ENCODE results near the gene ACTR2.

ACTR2 gene

DNA sequence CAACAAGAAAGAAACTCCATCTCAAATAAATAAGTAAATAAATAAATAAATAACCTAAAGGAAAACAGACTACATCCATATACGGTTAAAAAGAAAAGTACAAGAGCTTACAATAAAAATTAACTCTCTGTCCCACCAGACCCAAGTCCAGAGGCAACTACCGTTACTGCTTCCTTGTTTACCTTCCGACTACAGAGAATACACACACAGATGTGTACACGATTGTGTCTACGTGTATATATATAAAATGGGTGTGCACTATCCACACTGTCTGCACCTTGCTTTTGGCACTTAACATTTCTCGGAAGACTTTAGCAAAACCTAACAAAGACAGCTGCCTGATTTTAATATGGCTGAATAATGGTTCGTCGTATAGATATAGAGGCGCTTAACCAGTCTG lies 69.9 kb downstream of the ACTR2 start:
- peaks cover 17 to 42% (median 33%) of the 10 kb centered on the region in 4 experiments for H3K4me1 ChIP-seq (ENCODE audit: control extremely low read depth in 1 of 4, control insufficient read depth in 4 of 4, insufficient read depth in 4 of 4, low read length in 3 of 4)
- WGBS (ENCODE audit: insufficient coverage): 100% methylated on average over 4 of the region's 9 CpGs
- no peak overlapping the region for H3K27ac ChIP-seq (ENCODE audit: insufficient read depth in 1 of 2, low read depth in 1 of 2, low read length in 2 of 2, poor library complexity in 1 of 2, severe bottlenecking in 2 of 2)
- no peak for DNase-seq
- no peaks in the 10 kb centered on the region for H3K36me3 ChIP-seq (ENCODE audit: control insufficient read depth in 4 of 4, insufficient read depth in 4 of 4, low read length in 3 of 4)
- H3K4me3 ChIP-seq (ENCODE audit: control insufficient read depth in 1 of 7, extremely low read depth in 1 of 7, insufficient read depth in 4 of 7, low read depth in 2 of 7, low read length in 6 of 7): no peak overlapping the region
- CTCF ChIA-PET: interaction anchor here (0.9 kb wide), 1 partner anchor 81 kb away, joined by 3 read pairs; no protein-coding TSS in a partner anchor
- POLR2A ChIA-PET: no interaction called here
- no peaks in the 10 kb centered on the region for H3K9me3 ChIP-seq (ENCODE audit: control extremely low read depth in 1 of 5, control insufficient read depth in 4 of 5, insufficient read depth in 2 of 5, low read depth in 1 of 5, low read length in 4 of 5)
- H3K27me3 ChIP-seq (replicated peaks in 2 of 5; ENCODE audit: control insufficient read depth in 4 of 5, insufficient read depth in 5 of 5, low read length in 4 of 5): no peaks in the 10 kb centered on the region

DNA sequence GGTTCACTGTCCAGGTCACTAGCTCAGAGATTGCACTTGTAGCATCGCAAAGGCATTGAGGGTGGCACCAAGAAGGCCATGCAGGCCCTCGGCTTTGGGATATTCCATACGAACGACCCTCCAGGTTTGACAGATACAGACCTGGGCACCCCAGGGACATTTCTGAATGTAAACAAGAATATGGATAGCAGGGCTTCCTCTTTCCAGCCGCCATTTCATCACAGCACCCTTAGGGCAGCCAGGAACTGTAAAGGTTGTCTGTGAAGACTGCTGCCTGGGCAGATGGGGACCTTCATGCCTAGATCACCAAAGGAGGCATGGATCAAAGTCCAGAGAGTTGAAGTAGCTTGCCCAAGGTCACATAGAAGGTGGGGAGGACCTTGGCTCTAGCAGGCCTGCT lies 70.5 kb downstream of the ACTR2 start:
- Histone ChIP-seq H3K27ac (ENCODE audit: insufficient read depth in 1 of 2, low read depth in 1 of 2, low read length in 2 of 2, poor library complexity in 1 of 2, severe bottlenecking in 2 of 2) (no peak overlapping the region), H3K27me3 (replicated peaks in 2 of 5; ENCODE audit: control insufficient read depth in 4 of 5, insufficient read depth in 5 of 5, low read length in 4 of 5) (no peaks in the 10 kb centered on the region), H3K4me3 (ENCODE audit: control insufficient read depth in 1 of 7, extremely low read depth in 1 of 7, insufficient read depth in 4 of 7, low read depth in 2 of 7, low read length in 6 of 7) (no peak overlapping the region), H3K4me1 (ENCODE audit: control extremely low read depth in 1 of 4, control insufficient read depth in 4 of 4, insufficient read depth in 4 of 4, low read length in 3 of 4) (peaks cover 18 to 48% (median 35%) of the 10 kb centered on the region in 4 experiments), H3K36me3 (ENCODE audit: control insufficient read depth in 4 of 4, insufficient read depth in 4 of 4, low read length in 3 of 4) (no peaks in the 10 kb centered on the region), H3K9me3 (ENCODE audit: control extremely low read depth in 1 of 5, control insufficient read depth in 4 of 5, insufficient read depth in 2 of 5, low read depth in 1 of 5, low read length in 4 of 5) (no peaks in the 10 kb centered on the region)
- DNase-seq: no peak
- POLR2A ChIA-PET: no interaction called here
- 93% methylated on average over 5 of the region's 5 CpGs for whole genome bisulfite sequencing (ENCODE audit: insufficient coverage)
- CTCF ChIA-PET: no interaction called here

DNA sequence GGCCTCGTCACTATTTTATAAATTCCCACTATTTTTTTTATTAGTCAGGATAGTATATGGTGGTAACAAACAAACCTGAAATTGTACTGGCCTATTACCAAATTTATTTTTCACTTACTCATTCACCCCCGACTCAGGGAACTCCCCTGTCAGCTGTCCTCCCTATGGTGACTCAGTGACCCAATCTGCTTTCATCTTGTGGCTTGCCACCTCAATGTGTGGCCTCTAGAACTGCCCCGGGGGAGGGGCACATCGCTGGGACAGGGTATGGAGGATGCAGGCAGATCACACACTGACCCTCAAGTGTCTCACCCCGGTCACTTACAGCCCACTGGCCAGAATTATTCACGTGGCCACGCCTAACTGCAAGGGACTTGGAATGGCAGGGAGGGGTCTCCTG lies 71.6 kb downstream of the ACTR2 start:
- no peaks in the 10 kb centered on the region for H3K36me3 ChIP-seq (ENCODE audit: control insufficient read depth in 4 of 4, insufficient read depth in 4 of 4, low read length in 3 of 4)
- peak in 2 of 3 donors; percentile 55 to 57 for DNase-seq
- ChIA-PET CTCF (interaction anchor here (1.0 to 1.7 kb wide), 3 partner anchors 8 to 242 kb away, joined by 3 to 4 read pairs (median 4); no protein-coding TSS in a partner anchor), POLR2A (no interaction called here)
- no peak overlapping the region for H3K27ac ChIP-seq (ENCODE audit: insufficient read depth in 1 of 2, low read depth in 1 of 2, low read length in 2 of 2, poor library complexity in 1 of 2, severe bottlenecking in 2 of 2)
- H3K27me3 ChIP-seq (replicated peaks in 2 of 5; ENCODE audit: control insufficient read depth in 4 of 5, insufficient read depth in 5 of 5, low read length in 4 of 5): no peaks in the 10 kb centered on the region
- no peaks in the 10 kb centered on the region for H3K9me3 ChIP-seq (ENCODE audit: control extremely low read depth in 1 of 5, control insufficient read depth in 4 of 5, insufficient read depth in 2 of 5, low read depth in 1 of 5, low read length in 4 of 5)
- H3K4me1 ChIP-seq (ENCODE audit: control extremely low read depth in 1 of 4, control insufficient read depth in 4 of 4, insufficient read depth in 4 of 4, low read length in 3 of 4): peaks cover 18 to 50% (median 38%) of the 10 kb centered on the region in 4 experiments
- no peak overlapping the region for H3K4me3 ChIP-seq (ENCODE audit: control insufficient read depth in 1 of 7, extremely low read depth in 1 of 7, insufficient read depth in 4 of 7, low read depth in 2 of 7, low read length in 6 of 7)
- WGBS (ENCODE audit: insufficient coverage): 88% methylated on average over 6 of the region's 7 CpGs

DNA sequence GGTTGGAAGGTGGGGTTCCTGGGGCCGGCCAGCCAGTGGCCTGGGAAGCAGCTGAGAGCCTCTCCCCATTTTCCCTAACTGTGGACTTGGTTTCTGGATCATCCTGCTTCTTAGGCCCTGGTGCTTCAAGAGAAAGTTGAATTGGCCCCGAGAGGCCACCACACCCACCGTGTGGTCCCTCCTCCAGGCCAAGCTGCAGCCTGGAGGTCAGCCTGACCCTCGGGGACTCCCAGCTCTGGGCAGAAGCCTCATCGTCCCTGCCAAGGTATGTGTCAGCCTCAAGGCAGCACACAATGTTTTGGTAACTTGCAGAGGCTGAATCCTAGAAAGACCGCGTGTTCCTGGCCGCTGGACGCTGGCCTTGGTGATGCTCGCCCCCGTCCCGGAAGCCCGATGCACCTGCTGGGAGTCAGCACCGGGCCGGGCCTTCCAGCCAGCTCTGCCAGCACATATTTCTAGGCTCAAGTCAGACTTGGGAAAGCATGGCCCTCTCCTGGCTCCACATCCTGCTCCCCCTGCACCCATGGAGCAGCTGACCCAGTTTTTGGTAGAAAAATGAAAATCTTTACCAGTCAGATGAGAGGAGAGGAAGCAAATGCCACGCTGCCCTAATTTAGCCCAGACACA lies 72.6 kb downstream of the ACTR2 start:
- CTCF ChIA-PET: interaction anchor here (1.0 to 1.7 kb wide), 5 partner anchors 9 to 241 kb away, joined by 3 to 4 read pairs (median 4); no protein-coding TSS in a partner anchor
- no peaks in the 10 kb centered on the region for H3K27me3 ChIP-seq (replicated peaks in 2 of 5; ENCODE audit: control insufficient read depth in 4 of 5, insufficient read depth in 5 of 5, low read length in 4 of 5)
- no peaks in the 10 kb centered on the region for H3K9me3 ChIP-seq (ENCODE audit: control extremely low read depth in 1 of 5, control insufficient read depth in 4 of 5, insufficient read depth in 2 of 5, low read depth in 1 of 5, low read length in 4 of 5)
- peak overlapping the region in 3 of 7 experiments; percentile 3 to 28 (median 10) for H3K4me3 ChIP-seq (ENCODE audit: control insufficient read depth in 1 of 7, extremely low read depth in 1 of 7, insufficient read depth in 4 of 7, low read depth in 2 of 7, low read length in 6 of 7)
- WGBS (ENCODE audit: insufficient coverage): 77% methylated on average over 15 of the region's 16 CpGs
- H3K27ac ChIP-seq (ENCODE audit: insufficient read depth in 1 of 2, low read depth in 1 of 2, low read length in 2 of 2, poor library complexity in 1 of 2, severe bottlenecking in 2 of 2): no peak overlapping the region
- no peak for DNase-seq
- peaks cover 18 to 50% (median 38%) of the 10 kb centered on the region in 4 experiments for H3K4me1 ChIP-seq (ENCODE audit: control extremely low read depth in 1 of 4, control insufficient read depth in 4 of 4, insufficient read depth in 4 of 4, low read length in 3 of 4)
- H3K36me3 ChIP-seq (ENCODE audit: control insufficient read depth in 4 of 4, insufficient read depth in 4 of 4, low read length in 3 of 4): no peaks in the 10 kb centered on the region
- POLR2A ChIA-PET: no interaction called here

DNA sequence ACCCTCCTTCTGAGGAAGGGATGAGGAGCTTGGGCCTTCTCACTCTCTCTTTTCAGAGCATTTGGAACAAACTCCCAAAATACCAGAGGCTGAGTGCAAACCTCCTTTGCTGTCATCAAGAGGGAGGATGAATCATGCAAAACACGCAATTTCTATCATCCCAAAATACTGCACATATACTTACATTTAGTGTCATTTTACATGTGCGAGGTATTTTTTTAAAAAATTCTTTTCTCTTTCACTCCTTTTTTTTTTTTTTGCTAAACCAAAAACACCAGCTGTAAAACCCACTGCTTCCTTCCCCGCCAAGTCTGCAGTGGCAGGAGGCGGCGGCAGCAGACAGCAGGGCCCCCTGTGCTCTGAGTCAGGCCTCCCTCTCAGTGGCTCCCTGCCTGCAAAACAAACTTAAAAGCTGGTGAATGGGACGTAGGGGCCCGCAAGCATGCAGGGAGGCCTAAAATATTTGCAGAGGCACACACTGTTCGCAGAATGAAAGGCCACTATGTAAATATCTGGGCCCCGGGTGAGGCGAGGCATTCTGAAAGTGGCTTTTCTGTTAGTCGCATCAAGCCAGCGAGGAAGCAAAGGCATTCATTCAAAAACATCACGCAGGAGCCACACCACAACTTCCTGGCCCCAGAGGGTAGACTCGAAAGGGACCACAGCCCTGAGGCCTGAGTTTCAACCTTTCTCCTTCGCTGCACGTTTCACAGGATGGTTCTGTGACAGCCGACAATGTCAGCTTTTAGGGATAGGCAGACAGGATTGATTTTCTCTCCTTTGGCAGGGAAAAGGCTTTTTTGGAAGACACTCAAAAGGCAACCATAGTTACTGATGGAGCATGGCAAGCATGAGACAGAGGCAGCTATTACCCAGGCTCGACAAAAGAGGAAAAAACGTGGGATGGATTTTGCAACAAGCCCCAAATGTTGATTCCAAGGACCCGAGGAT lies 73.4 kb downstream of the ACTR2 start:
- ChIA-PET POLR2A (interaction anchor here (0.6 kb wide), 1 partner anchor 1133 kb away, joined by 3 read pairs; no protein-coding TSS in a partner anchor), CTCF (interaction anchor here (0.6 to 1.7 kb wide), 7 partner anchors 9 to 127 kb away, joined by 3 to 6 read pairs (median 4); no protein-coding TSS in a partner anchor)
- H3K27ac ChIP-seq (ENCODE audit: insufficient read depth in 1 of 2, low read depth in 1 of 2, low read length in 2 of 2, poor library complexity in 1 of 2, severe bottlenecking in 2 of 2): peak overlapping the region in 1 of 2 experiments; percentile 16
- WGBS (ENCODE audit: insufficient coverage): 5% methylated on average over 12 of the region's 20 CpGs
- no peaks in the 10 kb centered on the region for H3K9me3 ChIP-seq (ENCODE audit: control extremely low read depth in 1 of 5, control insufficient read depth in 4 of 5, insufficient read depth in 2 of 5, low read depth in 1 of 5, low read length in 4 of 5)
- peak overlapping the region in 5 of 7 experiments; percentile 21 to 65 (median 38) for H3K4me3 ChIP-seq (ENCODE audit: control insufficient read depth in 1 of 7, extremely low read depth in 1 of 7, insufficient read depth in 4 of 7, low read depth in 2 of 7, low read length in 6 of 7)
- peak; percentile 77 to 96 (median 92) for DNase-seq
- no peaks in the 10 kb centered on the region for H3K36me3 ChIP-seq (ENCODE audit: control insufficient read depth in 4 of 4, insufficient read depth in 4 of 4, low read length in 3 of 4)
- H3K4me1 ChIP-seq (ENCODE audit: control extremely low read depth in 1 of 4, control insufficient read depth in 4 of 4, insufficient read depth in 4 of 4, low read length in 3 of 4): peaks cover 18 to 50% (median 38%) of the 10 kb centered on the region in 4 experiments
- no peaks in the 10 kb centered on the region for H3K27me3 ChIP-seq (replicated peaks in 2 of 5; ENCODE audit: control insufficient read depth in 4 of 5, insufficient read depth in 5 of 5, low read length in 4 of 5)

DNA sequence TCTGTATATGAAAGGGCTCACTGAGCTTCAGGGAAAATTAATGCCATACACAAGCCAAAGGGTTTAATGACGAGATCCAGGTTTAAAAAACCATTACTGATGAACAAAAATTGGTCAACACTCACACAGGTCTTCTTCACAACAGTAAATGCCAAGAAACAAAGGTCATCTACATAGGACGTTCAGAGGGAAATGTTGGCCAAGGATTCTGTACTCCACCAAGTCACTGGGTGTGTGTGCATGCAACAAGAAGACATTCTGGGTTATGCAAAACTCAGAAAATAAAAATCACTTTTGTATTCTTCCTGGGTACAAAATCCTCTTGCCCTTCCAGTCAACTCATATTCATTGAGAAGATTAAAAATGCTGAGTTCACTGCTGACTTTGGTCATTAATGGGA lies 78.3 kb downstream of the ACTR2 start:
- H3K27me3 ChIP-seq (replicated peaks in 2 of 5; ENCODE audit: control insufficient read depth in 4 of 5, insufficient read depth in 5 of 5, low read length in 4 of 5): no peaks in the 10 kb centered on the region
- H3K36me3 ChIP-seq (ENCODE audit: control insufficient read depth in 4 of 4, insufficient read depth in 4 of 4, low read length in 3 of 4): peaks cover 0 to 4% (median 0%) of the 10 kb centered on the region in 4 experiments
- H3K27ac ChIP-seq (ENCODE audit: insufficient read depth in 1 of 2, low read depth in 1 of 2, low read length in 2 of 2, poor library complexity in 1 of 2, severe bottlenecking in 2 of 2): no peak overlapping the region
- H3K9me3 ChIP-seq (ENCODE audit: control extremely low read depth in 1 of 5, control insufficient read depth in 4 of 5, insufficient read depth in 2 of 5, low read depth in 1 of 5, low read length in 4 of 5): no peaks in the 10 kb centered on the region
- no peak for DNase-seq
- H3K4me1 ChIP-seq (ENCODE audit: control extremely low read depth in 1 of 4, control insufficient read depth in 4 of 4, insufficient read depth in 4 of 4, low read length in 3 of 4): peaks cover 14 to 38% (median 27%) of the 10 kb centered on the region in 4 experiments
- CTCF ChIA-PET: no interaction called here
- H3K4me3 ChIP-seq (ENCODE audit: control insufficient read depth in 1 of 7, extremely low read depth in 1 of 7, insufficient read depth in 4 of 7, low read depth in 2 of 7, low read length in 6 of 7): no peak overlapping the region
- WGBS (ENCODE audit: insufficient coverage): 80% methylated on average over 1 of the region's 2 CpGs
- POLR2A ChIA-PET: no interaction called here

Data from common myeloid progenitor, CD34-positive (primary cell).